Psoas muscle (tissue), 8 donors: ENCODE data around the gene MME. TPM values are rescaled to one million over a fixed set of nuclear protein-coding genes. Genes with fewer than 3 reads are reported as not detected.

ENCODE experiments used
- ATAC-seq, 4 donors: fragments of 200-7000 bp; cut with Tn5 transposase; one replicate each; pipeline ENCODE4 v1.9.1; 2020; ENCODE audit warnings: moderate library complexity in 3 of 4, mild to moderate bottlenecking in 2 of 4
- DNase-seq, 2 donors: peaks; one replicate each; pipeline ENCODE4 v3.0.0-alpha.2; 2020
- H3K27ac ChIP-seq: fragments of 200-600 bp; one replicate; pipeline ENCODE4 v1.8.0; 2022
- H3K27me3 ChIP-seq, 3 donors: fragments of 200-600 bp in 1 of 3; one replicate each; pipeline versions ENCODE4 v1.6.1 to v1.8.0; 2013 to 2022; ENCODE audit warnings: low read length in 2 of 3, mild to moderate bottlenecking in 2 of 3, moderate library complexity in 1 of 3; ENCODE audit not compliant: insufficient read depth in 3 of 3
- H3K36me3 ChIP-seq, 2 donors: fragments of 200-600 bp in 1 of 2; one replicate each; pipeline versions ENCODE4 v1.6.1 to v1.8.0; 2013 to 2022; ENCODE audit warnings: low read depth in 1 of 2, mild to moderate bottlenecking in 1 of 2, moderate library complexity in 1 of 2; ENCODE audit not compliant: insufficient read depth in 1 of 2
- H3K4me1 ChIP-seq: fragments of 200-600 bp; one replicate; pipeline ENCODE4 v1.8.0; 2022
- H3K4me3 ChIP-seq: fragments of 200-600 bp; one replicate; pipeline ENCODE4 v1.8.0; 2022; ENCODE audit warnings: mild to moderate bottlenecking
- H3K9me3 ChIP-seq: fragments of 200-600 bp; one replicate; pipeline ENCODE4 v1.8.0; 2022
- CTCF ChIP-seq: fragments of 200-600 bp; IDR thresholded peaks from one replicate; pipeline ENCODE4 v1.8.0; 2022; ENCODE audit warnings: antibody characterized with exemption
- WGBS, 3 donors: extraction: QIAGEN DNeasy Blood & Tissue Kit; methylation state at CpG; one replicate each; pipeline versions ENCODE4 v1.1.6 to v1.1.7; 2013; 5-methylcytosine and 5-hydroxymethylcytosine counted together
- intact Hi-C, 2 donors: fragments of 100-400 bp; cut with DNase I; formaldehyde crosslinking; loops; one replicate each; pipeline versions ENCODE4 v1.11.0 to v1.14.2; 2022
- polyA plus RNA-seq, 3 donors: library from polyadenylated mRNA; stranded (reverse); fragments of 200-250 nt; gene quantifications; one replicate each; pipeline ENCODE4 v1.2.3, GENCODE V29; 2013
- total RNA-seq, 4 donors: library from RNA; stranded (reverse); fragmentation: NEBNext Ultra II Directional in 2 of 4; extraction: Animal tissue kit (Norgen Biotek cat#: 25700) in 2 of 4; gene quantifications; one replicate each; pipeline versions ENCODE4 v1.2.1 to v1.2.4, GENCODE V29; 2021 to 2023
- donor health status: healthy with polysubstance abuse.
- donor health status: DM: no; HTN: no; CAD: no; lungs with moderate emphysema.
- donor health status: Bipolar disorder and iron deficiency.
- donor health status: healthy.
- donor health status: DM: yes; HTN: yes; CAD: no.
- donor health status: DM: no; HTN: no; CAD: no.
- donor health status: DM: no; HTN: no; CAD: no.
- donor health status: DM: yes; HTN: yes; CAD: no.

The MME gene
- total and polyA plus RNA-seq, 7 donors, result 10.3 to 44.1 (median 38.5) TPM

- Histone ChIP-seq H3K27ac (peak overlapping the region; percentile 90), H3K9me3 (peaks cover 7% of the 10 kb centered on the region), H3K4me1 (peaks cover 29% of the 10 kb centered on the region), H3K4me3 (no peak overlapping the region), H3K36me3 (no peaks in the 10 kb centered on the region), H3K27me3 (no peaks in the 10 kb centered on the region)
- 46 to 56% (median 49%) methylated on average over 2 of the region's 2 CpGs for WGBS, 3 donors
- intact Hi-C loops, result loop anchor here (2.0 to 5.0 kb wide), 4 partner anchors 38 to 123 kb away; partner anchors contain the start of gene STRIT1 (in 1 of the 2)
- peak; percentile 82 to 85 (median 82) for ATAC-seq
- no peak for TF ChIP-seq CTCF
- DNase-seq, result no peak
Measured at GRCh38 chr3:155193868-155194267, 113.7 kb downstream of the MME start.

- no peaks in the 10 kb centered on the region for H3K36me3 ChIP-seq
- H3K27me3 ChIP-seq, result no peaks in the 10 kb centered on the region
- H3K4me1 ChIP-seq, result peaks cover 29% of the 10 kb centered on the region
- peaks cover 7% of the 10 kb centered on the region for H3K9me3 ChIP-seq
- intact Hi-C loops, result loop anchor here (2.0 to 5.0 kb wide), 2 partner anchors 37 to 38 kb away; no protein-coding TSS in a partner anchor
- H3K4me3 ChIP-seq, result no peak overlapping the region
- ATAC-seq (peak in 1 of 4 donors; percentile 28), DNase-seq (no peak)
- WGBS, 3 donors, result 88 to 91% (median 89%) methylated on average over 8 of the region's 8 CpGs
- H3K27ac ChIP-seq, result peak overlapping the region; percentile 90
- TF ChIP-seq CTCF, result no peak
Measured at GRCh38 chr3:155194973-155195957, 115.1 kb downstream of the MME start.

- 32 to 57% (median 44%) methylated on average over 5 of the region's 5 CpGs for WGBS, 3 donors
- no peak for DNase-seq
- TF ChIP-seq CTCF, result no peak
Measured at GRCh38 chr3:155196131-155197021, 116.3 kb downstream of the MME start.

GRCh38 chr3:155197786-155198185 is 117.7 kb downstream of the MME start:
- TF ChIP-seq CTCF, result no peak
- 84 to 96% (median 91%) methylated on average over 2 of the region's 2 CpGs for WGBS, 3 donors
- Histone ChIP-seq H3K27me3 (no peaks in the 10 kb centered on the region), H3K27ac (no peak overlapping the region), H3K4me1 (peaks cover 29% of the 10 kb centered on the region), H3K4me3 (no peak overlapping the region), H3K36me3 (no peaks in the 10 kb centered on the region), H3K9me3 (no peaks in the 10 kb centered on the region)
- no peak for ATAC-seq
- intact Hi-C loops, result no loop called here
- no peak for DNase-seq

More at GRCh38 chr3:155196131-155197021, 116.3 kb downstream of the MME start:
- intact Hi-C loops, result no loop called here
- no peaks in the 10 kb centered on the region for H3K27me3 ChIP-seq
- peaks cover 29% of the 10 kb centered on the region for H3K4me1 ChIP-seq
- peak overlapping the region; percentile 90 for H3K27ac ChIP-seq
- ATAC-seq, result peak in 2 of 4 donors; percentile 30 to 45
- no peak overlapping the region for H3K4me3 ChIP-seq
- peaks cover 1% of the 10 kb centered on the region for H3K9me3 ChIP-seq
- no peaks in the 10 kb centered on the region for H3K36me3 ChIP-seq
